ENCODE measurements around the gene NR5A2.

- TF ChIP-seq YY1 (IDR thresholded peaks at IDR 0.05; ENCODE audit: insufficient read depth, insufficient read length) (no peak), ZNF274 (IDR thresholded peaks at IDR 0.05; ENCODE audit: low read depth, low read length) (no peak)
Observed at GRCh38 chr1:200049810-200050209, 22.3 kb downstream of the NR5A2 start.
